HEK293T (cell line): ENCODE data around the gene RNASEH2A.

Experiments
- ARNT ChIP-seq: fragments of 450-650 bp; IDR thresholded peaks from 2 replicates; pipeline ENCODE4 v1.6.1; 2017; ENCODE audit warnings: mild to moderate bottlenecking
- BHLHE40 ChIP-seq: fragments of 450-650 bp; IDR thresholded peaks from 2 replicates; pipeline ENCODE4 v1.6.1; 2016; ENCODE audit warnings: mild to moderate bottlenecking, moderate library complexity, borderline replicate concordance
- ELF4 ChIP-seq: fragments of 450-650 bp; IDR thresholded peaks from 2 replicates; pipeline ENCODE4 v1.6.1; 2017; ENCODE audit warnings: antibody characterized with exemption
- FOXK2 ChIP-seq: fragments of 450-650 bp; IDR thresholded peaks from 2 replicates; pipeline ENCODE4 v1.6.1; 2016; ENCODE audit warnings: mild to moderate bottlenecking
- FOXM1 ChIP-seq: fragments of 450-650 bp; IDR thresholded peaks from 2 replicates; pipeline ENCODE4 v1.6.1; 2017; ENCODE audit warnings: mild to moderate bottlenecking, borderline replicate concordance
- HDGF ChIP-seq: fragments of 450-650 bp; IDR thresholded peaks from 2 replicates; pipeline ENCODE4 v1.6.1; 2017; ENCODE audit warnings: antibody characterized with exemption, borderline replicate concordance
- PKNOX1 ChIP-seq: fragments of 450-650 bp; IDR thresholded peaks from 2 replicates; pipeline ENCODE4 v1.6.1; 2016
- SP1 ChIP-seq: fragments of 450-650 bp; IDR thresholded peaks from 2 replicates; pipeline ENCODE4 v1.6.1; 2017
- SUZ12 ChIP-seq: fragments of 450-650 bp; IDR thresholded peaks from 2 replicates; pipeline ENCODE4 v1.6.1; 2016; ENCODE audit warnings: mild to moderate bottlenecking
- TARDBP ChIP-seq: fragments of 450-650 bp; IDR thresholded peaks from 2 replicates; pipeline ENCODE4 v1.6.1; 2016

GRCh38 chr19:12833738-12834565 lies 27.6 kb downstream of the RNASEH2A start:
- no peak for TF ChIP-seq FOXM1
- no peak for TF ChIP-seq ELF4
- no peak for TF ChIP-seq PKNOX1
- TF ChIP-seq FOXK2 = no peak
- TF ChIP-seq SUZ12 = no peak
- TF ChIP-seq SP1 = no peak
- no peak for TF ChIP-seq HDGF
- no peak for TF ChIP-seq TARDBP
- no peak for TF ChIP-seq ARNT
- no peak for TF ChIP-seq BHLHE40
